ENCODE measurements around the gene TAL2.
A peak's percentile ranks its signal among the peaks of the same experiment; 100 is the strongest.

GRCh38 chr9:105656131-105656921, 5.9 kb upstream of the TAL2 start:
- TF ChIP-seq EZH2phosphoT487 (IDR thresholded peaks at IDR 0.05; ENCODE audit: borderline replicate concordance, low read depth), result no peak
- TF ChIP-seq CTCF (IDR thresholded peaks at IDR 0.05), result peak; percentile 34
